H9 (cell line): ENCODE measurements around the gene TM4SF1. TPM values are rescaled to one million over a fixed set of nuclear protein-coding genes. Genes with fewer than 3 reads are reported as not detected.
A peak's percentile ranks its signal among the peaks of the same experiment; 100 is the strongest.

Source experiments
- DNase-seq: peaks from one replicate; pipeline ENCODE4 v3.0.0-alpha.2; 2017
- H2AFZ ChIP-seq: one replicate; pipeline ENCODE4 v1.6.1; 2013; ENCODE audit warnings: mild to moderate bottlenecking, low read length, control low read depth, moderate library complexity
- H2AK5ac ChIP-seq: 2 replicates; pipeline ENCODE4 v1.6.1; 2013; ENCODE audit warnings: low read length, control low read depth, mixed read lengths; ENCODE audit not compliant: insufficient read length
- H2BK120ac ChIP-seq: one replicate; pipeline ENCODE4 v1.6.1; 2013; ENCODE audit warnings: low read depth, mild to moderate bottlenecking, low read length, control low read depth, inconsistent platforms; ENCODE audit not compliant: poor library complexity, severe bottlenecking
- H2BK12ac ChIP-seq: 2 replicates; pipeline ENCODE4 v1.6.1; 2013; ENCODE audit warnings: low read length, control low read depth, mixed read lengths, low read depth; ENCODE audit not compliant: insufficient read length
- H2BK15ac ChIP-seq: 2 replicates; pipeline ENCODE4 v1.6.1; 2013; ENCODE audit warnings: low read depth, low read length, control low read depth
- H2BK20ac ChIP-seq: one replicate; pipeline ENCODE4 v1.6.1; 2013; ENCODE audit warnings: low read depth, mild to moderate bottlenecking, low read length, control low read depth, inconsistent platforms; ENCODE audit not compliant: poor library complexity, severe bottlenecking
- H2BK5ac ChIP-seq: 2 replicates; pipeline ENCODE4 v1.6.1; 2013; ENCODE audit warnings: low read length, control low read depth, mixed read lengths; ENCODE audit not compliant: insufficient read length
- H3K14ac ChIP-seq: 2 replicates; pipeline ENCODE4 v1.6.1; 2013; ENCODE audit warnings: low read length, control low read depth; ENCODE audit not compliant: insufficient read depth
- H3K18ac ChIP-seq: 2 replicates; pipeline ENCODE4 v1.6.1; 2013; ENCODE audit warnings: low read depth, mild to moderate bottlenecking, mixed read lengths, low read length, control low read depth; ENCODE audit not compliant: insufficient read length
- H3K23ac ChIP-seq: 2 replicates; pipeline ENCODE4 v1.6.1; 2013; ENCODE audit warnings: low read length, control low read depth, mixed read lengths, low read depth; ENCODE audit not compliant: insufficient read length
- H3K23me2 ChIP-seq: 2 replicates; pipeline ENCODE4 v1.6.1; 2013; ENCODE audit warnings: low read depth, mild to moderate bottlenecking, mixed read lengths, low read length, control low read depth; ENCODE audit not compliant: insufficient read length, poor library complexity, severe bottlenecking
- H3K27ac ChIP-seq: 2 replicates; pipeline ENCODE4 v1.5.1; 2013; ENCODE audit warnings: low read length, control low read depth, mixed read lengths, low read depth; ENCODE audit not compliant: insufficient read length
- H3K27me3 ChIP-seq: 2 replicates; pipeline ENCODE4 v1.6.1; 2013; ENCODE audit warnings: low read length, control low read depth, inconsistent platforms; ENCODE audit not compliant: insufficient read depth
- H3K4ac ChIP-seq: 2 replicates; pipeline ENCODE4 v1.6.1; 2013; ENCODE audit warnings: low read depth, mild to moderate bottlenecking, control low read depth, inconsistent platforms, low read length, moderate library complexity
- H3K4me1 ChIP-seq: 2 replicates; pipeline ENCODE4 v1.6.1; 2013; ENCODE audit warnings: low read length, control low read depth, inconsistent platforms; ENCODE audit not compliant: insufficient read depth
- H3K4me2 ChIP-seq: 2 replicates; pipeline ENCODE4 v1.6.1; 2013; ENCODE audit warnings: low read length, control low read depth, mixed read lengths; ENCODE audit not compliant: insufficient read length, insufficient read depth
- H3K56ac ChIP-seq: 2 replicates; pipeline ENCODE4 v1.6.1; 2013; ENCODE audit warnings: low read depth, mild to moderate bottlenecking, mixed read lengths, low read length, control low read depth; ENCODE audit not compliant: insufficient read length
- H3K79me1 ChIP-seq: 2 replicates; pipeline ENCODE4 v1.6.1; 2013; ENCODE audit warnings: low read depth, mild to moderate bottlenecking, moderate library complexity, low read length, control low read depth, inconsistent platforms; ENCODE audit not compliant: insufficient read depth, poor library complexity, severe bottlenecking
- H3K79me2 ChIP-seq: 2 replicates; pipeline ENCODE4 v1.6.1; 2013; ENCODE audit warnings: low read length, control low read depth, inconsistent platforms; ENCODE audit not compliant: insufficient read depth
- H3K9ac ChIP-seq: 2 replicates; pipeline ENCODE4 v1.6.1; 2013; ENCODE audit warnings: low read length, control low read depth, mixed read lengths; ENCODE audit not compliant: insufficient read length; ENCODE audit errors: extremely low read depth
- H3K9me3 ChIP-seq: one replicate; pipeline ENCODE4 v1.6.1; 2013; ENCODE audit warnings: low read depth, low read length, inconsistent platforms; ENCODE audit not compliant: control insufficient read depth
- H3T11ph ChIP-seq: one replicate; pipeline ENCODE4 v1.6.1; 2013; ENCODE audit warnings: mild to moderate bottlenecking, low read length, control low read depth, inconsistent platforms
- H4K20me1 ChIP-seq: one replicate; pipeline ENCODE4 v1.6.1; 2013; ENCODE audit not compliant: control insufficient read depth, insufficient read length, insufficient read depth
- H4K5ac ChIP-seq: 2 replicates; pipeline ENCODE4 v1.6.1; 2013; ENCODE audit warnings: low read depth, mild to moderate bottlenecking, mixed read lengths, low read length, control low read depth; ENCODE audit not compliant: insufficient read length
- H4K8ac ChIP-seq: replicated peaks from 2 replicates; pipeline ENCODE4 v1.6.1; 2013; ENCODE audit warnings: low read length, control low read depth, mixed read lengths, low read depth; ENCODE audit not compliant: insufficient read length
- H4K91ac ChIP-seq: 2 replicates; pipeline ENCODE4 v1.6.1; 2013; ENCODE audit warnings: low read depth, mild to moderate bottlenecking, moderate library complexity, mixed read lengths, low read length, control low read depth; ENCODE audit not compliant: insufficient read length
- H3K27ac Mint-ChIP-seq, 3 experiments: 2 replicates in 2 of 3; 3 replicates in 1 of 3; pipeline ENCODE4 v1.8.0; 2020 to 2021; ENCODE audit warnings: mixed read lengths in 3 of 3, mild to moderate bottlenecking in 1 of 3, moderate library complexity in 1 of 3
- H3K27me3 Mint-ChIP-seq: 2 replicates; pipeline ENCODE4 v1.8.0; 2021; ENCODE audit warnings: low read depth, mild to moderate bottlenecking, moderate library complexity, mixed read lengths
- H3K36me3 Mint-ChIP-seq, 3 experiments: 2 replicates in 2 of 3; 3 replicates in 1 of 3; pipeline ENCODE4 v1.8.0; 2020 to 2021; ENCODE audit warnings: low read depth in 3 of 3, mixed read lengths in 3 of 3; ENCODE audit not compliant: insufficient read depth in 1 of 3
- H3K4me1 Mint-ChIP-seq, 2 experiments: 2 replicates each; pipeline ENCODE4 v1.8.0; 2020; ENCODE audit warnings: mixed read lengths in 2 of 2
- H3K4me3 Mint-ChIP-seq, 2 experiments: 2 replicates in 1 of 2; 3 replicates in 1 of 2; pipeline ENCODE4 v1.8.0; 2020 to 2021; ENCODE audit warnings: mild to moderate bottlenecking in 2 of 2, mixed read lengths in 2 of 2, moderate library complexity in 1 of 2
- H3K9me3 Mint-ChIP-seq, 2 experiments: 2 replicates in 1 of 2; 3 replicates in 1 of 2; pipeline ENCODE4 v1.8.0; 2020; ENCODE audit warnings: mild to moderate bottlenecking in 2 of 2, mixed read lengths in 2 of 2, moderate library complexity in 1 of 2
- total RNA-seq: library from RNA; stranded (reverse); gene quantifications from 2 replicates; pipeline ENCODE4 v1.2.1, GENCODE V29; 2021
- TF ChIP-seq, protein P1 (sequence below): fragments of 200-600 bp; sonication (generic); conservative IDR thresholded peaks from 3 replicates; pipeline ENCODE4 v1.8.0; 2021; ENCODE audit warnings: antibody characterized with exemption, mild to moderate bottlenecking

TM4SF1 gene
- total RNA-seq, 1 experiment from 2014 or later, result 1.2 TPM

DNA sequence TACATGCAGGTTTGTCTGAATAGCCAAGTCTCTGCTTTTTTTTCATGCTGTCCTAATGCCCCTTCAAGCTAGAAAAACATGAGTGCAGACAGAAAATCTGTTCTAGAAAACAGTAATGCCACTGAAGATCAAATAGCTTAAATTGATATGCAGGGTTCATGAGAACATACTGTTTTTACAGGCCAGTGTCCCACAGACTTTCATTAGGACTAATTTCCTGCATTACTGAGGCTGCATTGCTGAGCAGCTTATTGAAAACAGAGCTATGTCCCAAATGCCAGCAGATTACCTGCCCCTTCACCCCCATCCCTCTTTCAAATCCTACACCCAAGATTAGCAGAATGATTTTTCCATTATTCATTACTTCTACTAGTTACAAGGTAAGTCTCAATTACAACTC is 44.7 kb downstream of the TM4SF1 start:
- no peaks in the 10 kb centered on the region for H3K23me2 ChIP-seq
- H3K4me1 Mint-ChIP-seq, result peaks cover 19 to 20% of the 10 kb centered on the region in 2 experiments
- no peak overlapping the region for H2BK120ac ChIP-seq
- peak overlapping the region; percentile 46 to 72 for H3K4me3 Mint-ChIP-seq
- no peaks in the 10 kb centered on the region; the same call in 1 of the 2 replicates for H3K4me1 ChIP-seq
- H3K9me3 Mint-ChIP-seq, result no peaks in the 10 kb centered on the region
- peak overlapping the region; percentile 42 for H3K4me2 ChIP-seq
- H2BK12ac ChIP-seq, result no peak overlapping the region
- H3K9me3 ChIP-seq, result no peaks in the 10 kb centered on the region
- H4K91ac ChIP-seq, result no peak overlapping the region
- no peak overlapping the region for H2BK20ac ChIP-seq
- peak overlapping the region; percentile 19 to 88 (median 46); a peak in 6 of 7 replicates for H3K27ac Mint-ChIP-seq
- H3K14ac ChIP-seq, result no peak overlapping the region
- H3T11ph ChIP-seq, result no peak overlapping the region
- no peak overlapping the region for H3K23ac ChIP-seq
- H4K20me1 ChIP-seq, result no peaks in the 10 kb centered on the region
- H3K4ac ChIP-seq, result no peak overlapping the region
- H3K79me2 ChIP-seq, result no peaks in the 10 kb centered on the region
- H4K5ac ChIP-seq, result no peak overlapping the region
- peak overlapping the region; percentile 38 for H3K9ac ChIP-seq
- no peak overlapping the region for H3K56ac ChIP-seq
- TF ChIP-seq, protein P1, sequence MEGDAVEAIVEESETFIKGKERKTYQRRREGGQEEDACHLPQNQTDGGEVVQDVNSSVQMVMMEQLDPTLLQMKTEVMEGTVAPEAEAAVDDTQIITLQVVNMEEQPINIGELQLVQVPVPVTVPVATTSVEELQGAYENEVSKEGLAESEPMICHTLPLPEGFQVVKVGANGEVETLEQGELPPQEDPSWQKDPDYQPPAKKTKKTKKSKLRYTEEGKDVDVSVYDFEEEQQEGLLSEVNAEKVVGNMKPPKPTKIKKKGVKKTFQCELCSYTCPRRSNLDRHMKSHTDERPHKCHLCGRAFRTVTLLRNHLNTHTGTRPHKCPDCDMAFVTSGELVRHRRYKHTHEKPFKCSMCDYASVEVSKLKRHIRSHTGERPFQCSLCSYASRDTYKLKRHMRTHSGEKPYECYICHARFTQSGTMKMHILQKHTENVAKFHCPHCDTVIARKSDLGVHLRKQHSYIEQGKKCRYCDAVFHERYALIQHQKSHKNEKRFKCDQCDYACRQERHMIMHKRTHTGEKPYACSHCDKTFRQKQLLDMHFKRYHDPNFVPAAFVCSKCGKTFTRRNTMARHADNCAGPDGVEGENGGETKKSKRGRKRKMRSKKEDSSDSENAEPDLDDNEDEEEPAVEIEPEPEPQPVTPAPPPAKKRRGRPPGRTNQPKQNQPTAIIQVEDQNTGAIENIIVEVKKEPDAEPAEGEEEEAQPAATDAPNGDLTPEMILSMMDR, result no peak
- no peak overlapping the region for H2BK5ac ChIP-seq
- H2AK5ac ChIP-seq, result no peak overlapping the region
- no peaks in the 10 kb centered on the region for H3K36me3 Mint-ChIP-seq
- no peaks in the 10 kb centered on the region for H3K27me3 Mint-ChIP-seq
- no peak overlapping the region for H2BK15ac ChIP-seq
- H3K18ac ChIP-seq, result no peak overlapping the region
- no peak overlapping the region for H3K27ac ChIP-seq
- H3K27me3 ChIP-seq, result no peaks in the 10 kb centered on the region
- no peak overlapping the region for H2AFZ ChIP-seq
- no peak overlapping the region for H4K8ac ChIP-seq
- DNase-seq, result no peak
- H3K79me1 ChIP-seq, result no peaks in the 10 kb centered on the region
